GM18870 (cell line): ENCODE results near the gene CCDC178.

Source experiments
- ATAC-seq: cut with Tn5 transposase; IDR thresholded peaks from one replicate; pipeline ENCODE4 v1.9.1; 2021; ENCODE audit warnings: moderate library complexity; ENCODE audit not compliant: unreplicated experiment

The CCDC178 gene

GRCh38 chr18:33146014-33146413 lies 294.5 kb downstream of the CCDC178 start:
- ATAC-seq = no peak

GRCh38 chr18:33135951-33136660 lies 304.4 kb downstream of the CCDC178 start:
- no peak for ATAC-seq

GRCh38 chr18:33132657-33133056 lies 307.9 kb downstream of the CCDC178 start:
- no peak for ATAC-seq

DNA sequence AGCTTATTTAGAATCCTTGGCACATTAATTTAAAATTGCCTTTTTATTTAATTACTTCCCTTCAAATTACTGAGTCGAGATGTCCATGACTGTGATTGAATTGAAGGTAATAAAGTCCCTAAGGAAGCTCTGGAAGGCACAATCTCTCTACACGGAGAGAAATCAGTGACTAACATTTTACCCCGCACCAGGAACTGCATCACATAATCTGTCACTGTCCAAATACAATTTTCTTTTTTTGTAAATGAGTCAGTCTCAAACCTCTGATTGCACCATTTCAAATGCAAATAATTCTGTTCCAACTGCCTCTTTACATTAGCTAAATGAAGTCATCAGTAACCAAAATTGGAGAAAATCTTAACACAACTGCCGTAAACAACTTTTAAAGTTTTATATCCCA lies 311.9 kb downstream of the CCDC178 start:
- no peak for ATAC-seq

DNA sequence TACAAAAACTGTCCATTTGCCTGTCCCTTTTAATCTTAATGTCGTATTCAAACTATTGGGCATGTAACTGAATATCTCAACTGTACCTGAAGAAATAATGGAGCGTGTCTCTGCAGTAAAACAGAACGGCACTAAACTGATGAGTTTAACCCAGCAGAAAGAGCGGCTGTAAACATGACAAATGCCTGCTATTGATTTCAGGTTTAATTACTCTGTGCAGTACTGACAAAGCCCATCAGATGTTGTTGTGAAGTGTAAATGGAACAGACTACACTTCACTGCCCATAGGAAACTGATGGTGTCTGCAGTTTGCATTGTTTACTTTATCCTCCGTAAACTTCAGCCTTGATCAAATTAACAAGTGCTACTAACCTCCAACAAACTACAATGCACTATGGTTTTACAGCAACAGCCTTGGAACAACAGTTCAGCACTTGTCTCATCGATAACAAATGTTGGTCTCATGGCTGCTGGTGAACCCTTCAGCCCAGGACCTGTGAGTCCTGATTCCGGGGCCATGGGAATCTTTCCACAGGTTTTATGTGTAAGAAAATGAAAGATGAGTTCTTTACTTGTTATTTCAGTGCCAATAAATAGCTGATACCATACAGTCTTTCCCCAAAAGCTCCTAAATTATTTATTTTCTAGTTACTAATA lies 316.5 kb downstream of the CCDC178 start:
- ATAC-seq = no peak

GRCh38 chr18:33116376-33116775 lies 324.1 kb downstream of the CCDC178 start:
- no peak for ATAC-seq

DNA sequence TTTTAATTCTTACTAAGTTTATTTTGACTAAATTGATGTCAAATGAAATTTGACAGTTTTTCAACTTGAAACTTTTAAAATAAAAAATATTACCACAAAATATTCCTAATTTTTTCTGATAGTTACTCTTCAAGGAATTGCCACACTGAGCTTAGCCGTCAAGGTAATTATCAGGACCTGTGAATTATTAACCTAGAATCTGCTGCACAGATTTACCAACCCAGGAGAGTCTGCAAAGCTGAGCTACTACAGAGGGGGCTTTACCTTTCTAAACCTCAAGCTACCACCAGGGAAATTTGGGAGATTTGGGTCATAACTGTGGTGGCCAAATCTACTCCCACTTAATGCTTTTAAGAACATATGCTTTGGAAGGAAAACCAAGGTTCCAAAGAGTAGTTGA lies 324.6 kb downstream of the CCDC178 start:
- no peak for ATAC-seq

DNA sequence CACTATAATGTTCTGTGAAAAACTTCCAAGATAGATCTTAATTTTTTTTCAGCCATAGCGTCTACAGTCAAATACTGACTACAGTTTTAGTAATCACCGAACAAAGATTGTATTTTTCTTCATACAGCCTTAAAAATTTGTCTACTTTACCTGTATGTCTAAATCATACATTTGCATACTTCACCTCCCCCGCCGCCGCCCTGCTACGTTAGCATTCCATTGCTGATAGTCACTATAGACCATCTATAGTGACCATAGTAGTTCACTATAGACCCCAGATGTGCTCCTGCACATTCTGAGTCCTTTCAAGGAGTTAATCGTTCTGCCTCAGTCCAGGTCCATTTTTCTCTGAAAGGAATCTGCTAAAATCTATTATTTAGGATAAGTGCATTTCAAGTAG lies 325.0 kb downstream of the CCDC178 start:
- no peak for ATAC-seq

DNA sequence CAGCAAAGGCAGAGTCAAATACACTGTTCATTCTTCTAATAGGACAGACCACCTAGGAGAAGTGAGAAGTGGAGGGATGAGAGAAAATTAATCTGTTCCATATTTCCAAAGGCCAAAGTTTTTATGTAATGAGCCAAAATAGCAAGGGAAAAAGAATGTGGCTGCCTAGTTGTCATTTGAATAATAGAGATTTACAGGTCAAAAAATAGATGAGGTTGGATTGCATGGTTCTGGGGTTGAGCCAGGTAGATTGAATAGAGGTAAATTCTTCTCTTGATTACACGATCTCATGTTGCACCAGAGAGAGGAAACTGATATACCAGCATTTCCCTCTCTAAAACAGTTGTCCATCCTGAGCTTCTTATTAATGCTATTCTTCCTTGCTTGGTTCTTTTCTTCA lies 325.8 kb downstream of the CCDC178 start:
- no peak for ATAC-seq

- ATAC-seq = no peak
Measured at GRCh38 chr18:33113416-33113815, 327.1 kb downstream of the CCDC178 start.

DNA sequence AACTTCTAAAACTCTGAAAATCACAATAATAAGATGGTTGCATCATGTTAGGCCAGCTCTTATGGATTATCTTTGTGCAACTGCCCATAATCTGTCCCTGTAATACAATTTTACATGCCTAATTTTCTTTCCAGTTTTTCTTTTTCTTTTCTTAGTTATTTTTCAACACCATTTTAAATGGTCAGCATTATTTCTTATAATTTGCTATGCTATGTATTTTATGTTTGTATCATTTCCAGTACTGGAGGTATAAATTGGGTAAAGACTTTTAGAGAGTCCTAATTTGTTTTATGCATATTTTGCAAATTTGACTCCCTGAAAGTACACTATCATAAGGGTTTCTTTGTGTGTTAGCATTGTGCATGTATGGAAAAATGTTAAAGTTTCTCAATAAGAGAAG lies 333.0 kb downstream of the CCDC178 start:
- no peak for ATAC-seq

- ATAC-seq = no peak
Measured at GRCh38 chr18:33101316-33101715, 339.2 kb downstream of the CCDC178 start.

GRCh38 chr18:33099626-33100025 lies 340.9 kb downstream of the CCDC178 start:
- ATAC-seq = no peak

DNA sequence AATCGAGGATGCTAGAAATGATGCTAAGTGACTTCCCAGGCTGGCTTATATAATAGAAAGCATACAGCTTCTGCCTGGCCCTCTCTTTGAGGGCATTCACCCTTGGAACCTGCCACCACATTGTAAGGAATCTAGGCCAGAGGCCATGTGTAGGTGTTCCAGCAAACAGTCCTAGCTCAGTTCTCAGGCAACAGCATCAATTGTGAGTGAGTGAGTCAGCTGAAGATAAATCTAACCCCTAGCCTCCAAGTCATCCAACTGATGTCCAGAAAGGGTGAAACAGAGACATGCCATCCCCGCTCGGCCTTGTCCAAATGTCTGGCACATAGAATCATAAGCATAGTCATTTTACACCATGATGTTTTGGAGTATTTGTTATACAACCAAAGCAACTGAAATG lies 343.4 kb downstream of the CCDC178 start:
- no peak for ATAC-seq

GRCh38 chr18:33090461-33090860 lies 350.1 kb downstream of the CCDC178 start:
- no peak for ATAC-seq

DNA sequence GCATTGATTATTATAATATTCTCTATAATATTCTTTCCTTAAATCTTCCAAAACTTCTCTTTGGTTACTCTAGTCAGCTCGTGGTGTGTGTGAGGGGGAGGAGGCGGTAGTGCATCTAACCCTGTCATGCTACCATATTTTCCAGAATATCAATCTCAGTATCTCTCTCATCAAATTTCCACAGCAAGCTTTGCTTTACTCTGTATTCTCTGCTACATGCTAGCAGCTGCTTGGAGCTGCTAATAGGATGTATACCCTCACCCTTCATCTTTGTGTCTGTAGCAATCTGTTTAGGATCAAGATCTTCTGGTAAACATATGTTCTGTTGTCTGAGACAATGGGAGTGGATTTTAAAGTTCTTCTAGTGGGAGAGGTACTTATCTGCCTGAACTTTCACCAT lies 363.9 kb downstream of the CCDC178 start:
- no peak for ATAC-seq

GRCh38 chr18:33074125-33074524 lies 366.4 kb downstream of the CCDC178 start:
- no peak for ATAC-seq

- no peak for ATAC-seq
Measured at GRCh38 chr18:33062834-33063364, 377.6 kb downstream of the CCDC178 start.

DNA sequence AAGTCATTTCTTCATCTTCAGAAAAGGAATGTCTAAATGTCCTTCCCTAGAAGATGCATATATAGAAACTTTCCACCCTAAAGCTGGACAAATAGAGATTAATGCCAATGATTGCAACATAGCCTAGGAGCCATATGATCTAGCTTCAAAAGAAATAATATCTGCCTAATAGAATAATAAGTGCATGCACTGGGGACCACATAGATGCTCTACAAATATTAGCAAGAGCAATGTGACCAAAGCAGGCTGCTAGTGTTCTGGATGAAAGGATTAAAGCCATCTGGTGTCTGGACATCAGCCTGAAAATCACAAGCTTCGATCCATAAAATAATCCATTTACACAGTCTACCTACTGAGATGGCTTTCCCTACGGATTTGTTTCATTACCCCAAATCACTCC lies 387.6 kb downstream of the CCDC178 start:
- ATAC-seq = no peak

DNA sequence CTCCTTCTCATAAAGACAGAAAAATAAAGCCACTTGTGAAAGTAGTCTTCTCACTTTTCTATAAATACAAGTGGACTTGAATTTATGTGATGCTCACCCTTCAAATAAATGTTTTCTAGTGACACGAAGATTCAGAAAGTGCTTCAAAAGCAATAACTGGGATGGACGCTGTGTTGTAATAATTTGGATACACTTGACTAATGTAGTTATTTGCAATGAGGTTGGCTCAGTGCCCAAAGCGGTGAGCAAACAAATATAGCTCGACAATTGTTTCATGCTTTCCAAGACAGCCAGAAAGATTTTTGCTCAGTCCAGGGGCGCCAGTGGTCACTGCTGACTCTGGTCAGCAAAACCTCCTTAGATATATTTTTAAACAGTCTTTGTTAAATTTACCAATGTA lies 389.1 kb downstream of the CCDC178 start:
- ATAC-seq = no peak

GRCh38 chr18:33040213-33040612 lies 400.3 kb downstream of the CCDC178 start:
- no peak for ATAC-seq

- ATAC-seq = no peak
Measured at GRCh38 chr18:33034945-33035344, 405.6 kb downstream of the CCDC178 start.

GRCh38 chr18:33034212-33034611 lies 406.3 kb downstream of the CCDC178 start:
- no peak for ATAC-seq
